Activated T-cell treated with anti-CD3 and anti-CD28 coated beads, Interleukin-2, amount 50 U/mL, for 4 hours (primary cell): ENCODE results near the gene RFX5. TPM values are rescaled to one million over a fixed set of nuclear protein-coding genes. Genes with fewer than 3 reads are reported as not detected.
A peak's percentile ranks its signal among the peaks of the same experiment; 100 is the strongest.

Experiments used
- ATAC-seq, 2 donors: fragments of 200-7000 bp; cut with Tn5 transposase; one replicate each; pipeline ENCODE4 v1.10.0; 2021
- DNase-seq: peaks from one replicate; pipeline ENCODE4 v3.0.0-alpha.2; 2020
- H3K27me3 Mint-ChIP-seq: one replicate; pipeline ENCODE4 v1.8.0; 2021; ENCODE audit warnings: low read depth, mixed read lengths
- H3K36me3 Mint-ChIP-seq: one replicate; pipeline ENCODE4 v1.8.0; 2022; ENCODE audit warnings: mixed read lengths; ENCODE audit not compliant: insufficient read depth
- H3K4me1 Mint-ChIP-seq: one replicate; pipeline ENCODE4 v1.8.0; 2021; ENCODE audit warnings: low read depth, mixed read lengths
- H3K4me3 Mint-ChIP-seq: one replicate; pipeline ENCODE4 v1.8.0; 2021; ENCODE audit warnings: mild to moderate bottlenecking, moderate library complexity, mixed read lengths
- H3K9me3 Mint-ChIP-seq: one replicate; pipeline ENCODE4 v1.8.0; 2021; ENCODE audit warnings: mixed read lengths
- total RNA-seq, 3 donors: library from RNA; stranded (reverse); gene quantifications; one replicate each; pipeline ENCODE4 v1.2.1, GENCODE V29; 2021

Gene RFX5
- total RNA-seq, 3 donors from 2014 or later, result 48.7 to 58.6 (median 50.9) TPM

DNA sequence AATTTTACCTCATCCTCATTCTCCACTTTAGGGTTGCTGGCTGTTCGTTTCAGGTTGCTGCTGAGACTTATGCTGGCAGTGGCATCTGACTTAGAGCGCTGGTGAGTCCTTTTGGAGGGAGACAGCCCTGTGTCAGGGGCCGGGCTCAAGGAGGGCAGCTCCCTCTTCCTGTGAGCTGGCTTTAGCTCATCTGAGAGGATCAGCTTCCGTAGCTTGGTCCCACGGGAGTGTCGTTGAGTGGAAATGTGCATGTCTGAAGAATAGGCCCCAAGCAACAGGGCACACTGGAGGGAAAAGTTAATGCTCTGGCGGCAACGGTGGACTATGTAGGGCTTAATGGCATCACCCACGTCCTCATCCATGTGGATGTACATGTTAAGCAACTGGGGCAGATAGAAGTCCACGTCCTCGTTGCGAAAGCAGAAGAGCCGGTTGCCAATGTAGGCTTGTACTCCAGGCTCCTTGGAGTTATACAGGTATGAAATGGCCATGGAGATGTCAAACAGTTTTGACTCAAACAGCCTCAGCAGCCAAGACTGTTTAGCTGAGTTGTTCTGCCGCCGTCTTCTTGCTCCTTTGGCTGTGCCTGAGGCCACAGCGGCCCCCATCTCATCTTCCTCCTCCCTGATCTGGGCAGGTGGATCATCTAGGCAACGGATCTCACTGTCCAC is 31.4 kb downstream of the RFX5 start:
- Mint-ChIP-seq H3K4me3 (no peak overlapping the region), H3K4me1 (peaks cover 49% of the 10 kb centered on the region), H3K27me3 (no peaks in the 10 kb centered on the region), H3K9me3 (no peaks in the 10 kb centered on the region), H3K36me3 (peaks cover 36% of the 10 kb centered on the region)
- ATAC-seq, result no peak
- no peak for DNase-seq

DNA sequence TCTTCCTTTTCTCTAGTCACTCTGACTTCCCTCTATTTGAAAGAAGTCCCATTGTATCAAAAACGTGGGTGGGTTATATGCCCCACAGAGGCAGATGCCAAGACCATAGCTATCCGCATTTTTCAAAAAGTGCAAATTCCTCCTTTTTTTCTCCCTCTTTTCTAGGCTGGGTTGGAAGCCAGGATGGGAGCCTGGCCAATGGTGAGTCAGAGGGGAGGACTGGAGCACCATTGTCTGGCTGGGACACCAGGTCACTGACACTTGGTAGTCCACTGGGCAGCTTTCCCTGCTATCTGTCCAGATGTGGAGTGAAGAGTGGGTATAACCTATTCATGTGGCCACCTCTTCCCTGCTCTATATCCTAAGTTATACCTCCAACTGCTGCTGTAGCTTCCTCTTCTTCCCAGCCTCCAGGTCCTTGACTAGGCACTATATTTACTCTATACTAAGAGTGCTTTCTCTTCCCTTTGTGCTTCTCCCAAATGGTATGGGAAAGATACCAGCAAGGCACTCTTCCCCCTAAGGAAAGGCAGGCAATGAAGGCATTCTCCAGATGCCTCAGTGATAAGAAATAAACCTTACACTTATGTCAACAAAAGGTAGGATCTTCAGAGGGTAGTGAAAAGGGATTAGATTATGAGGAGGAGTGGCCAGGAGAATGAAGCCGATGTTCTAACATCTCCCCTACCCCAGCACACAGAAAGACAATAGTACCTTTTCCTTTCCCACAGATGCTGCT is 32.7 kb downstream of the RFX5 start:
- Mint-ChIP-seq H3K9me3 (no peaks in the 10 kb centered on the region), H3K4me3 (no peak overlapping the region), H3K27me3 (no peaks in the 10 kb centered on the region), H3K4me1 (peaks cover 46% of the 10 kb centered on the region), H3K36me3 (peaks cover 34% of the 10 kb centered on the region)
- no peak for DNase-seq
- ATAC-seq, result no peak

DNA sequence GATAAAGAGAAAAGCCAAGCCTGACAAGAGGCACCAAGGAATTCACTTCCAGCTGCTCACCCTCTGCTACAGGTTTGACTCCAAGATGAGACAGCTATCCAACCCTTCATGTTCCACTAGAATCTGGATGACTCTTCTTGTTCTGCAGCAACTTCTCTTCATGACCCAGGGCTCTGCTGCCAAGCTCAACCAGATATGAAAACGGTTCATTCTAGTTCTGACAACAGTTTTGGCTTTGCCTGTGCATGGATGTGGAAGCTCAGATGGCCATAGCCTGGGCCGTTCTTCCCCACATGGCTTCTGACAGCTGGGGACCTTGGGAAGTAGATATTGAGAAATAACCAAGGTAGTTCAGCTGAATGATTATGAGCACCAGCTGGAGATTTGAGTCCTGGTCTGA is 33.6 kb downstream of the RFX5 start:
- no peak for ATAC-seq
- H3K9me3 Mint-ChIP-seq, result no peaks in the 10 kb centered on the region
- H3K4me3 Mint-ChIP-seq, result no peak overlapping the region
- DNase-seq, result no peak
- H3K4me1 Mint-ChIP-seq, result peaks cover 46% of the 10 kb centered on the region
- H3K27me3 Mint-ChIP-seq, result no peaks in the 10 kb centered on the region
- peaks cover 34% of the 10 kb centered on the region for H3K36me3 Mint-ChIP-seq

DNA sequence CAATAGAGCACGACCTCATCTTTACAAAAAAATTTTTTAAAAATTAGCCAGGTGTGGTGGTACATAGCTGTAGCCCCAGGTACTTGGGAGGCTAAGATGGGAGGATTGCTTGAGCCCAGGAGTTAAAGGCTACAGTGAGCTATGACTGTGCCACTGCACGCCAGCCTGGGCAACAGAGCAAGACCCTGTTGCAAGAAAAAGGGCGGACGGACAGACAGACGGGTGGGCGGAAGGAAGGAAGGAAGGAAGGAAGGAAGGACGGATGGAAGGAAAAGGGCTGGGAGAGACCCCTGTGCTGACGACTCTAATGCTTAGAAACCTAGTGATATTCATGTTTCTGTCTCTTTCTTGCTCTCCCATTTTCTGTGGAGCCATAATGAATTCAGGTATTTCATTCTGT is 34.2 kb downstream of the RFX5 start:
- H3K27me3 Mint-ChIP-seq, result no peaks in the 10 kb centered on the region

GRCh38 chr1:151312411-151312810 is 34.6 kb downstream of the RFX5 start:
- Mint-ChIP-seq H3K9me3 (no peaks in the 10 kb centered on the region), H3K27me3 (no peaks in the 10 kb centered on the region), H3K4me3 (peak overlapping the region; percentile 60), H3K4me1 (peaks cover 43% of the 10 kb centered on the region), H3K36me3 (peaks cover 41% of the 10 kb centered on the region)
- ATAC-seq (no peak), DNase-seq (no peak)

More for the DNA sequence above, 34.2 kb downstream of the RFX5 start:
- ATAC-seq (no peak), DNase-seq (no peak)
- Mint-ChIP-seq H3K36me3 (peaks cover 40% of the 10 kb centered on the region), H3K4me3 (no peak overlapping the region), H3K4me1 (peaks cover 46% of the 10 kb centered on the region), H3K9me3 (no peaks in the 10 kb centered on the region)

GRCh38 chr1:151311589-151312331 is 35.3 kb downstream of the RFX5 start:
- Mint-ChIP-seq H3K36me3 (peaks cover 46% of the 10 kb centered on the region), H3K27me3 (no peaks in the 10 kb centered on the region), H3K4me1 (peaks cover 43% of the 10 kb centered on the region)

GRCh38 chr1:151311011-151311410 is 36.0 kb downstream of the RFX5 start:
- ATAC-seq (no peak), DNase-seq (no peak)
- Mint-ChIP-seq H3K27me3 (no peaks in the 10 kb centered on the region), H3K4me3 (no peak overlapping the region), H3K4me1 (peaks cover 43% of the 10 kb centered on the region), H3K36me3 (peaks cover 46% of the 10 kb centered on the region), H3K9me3 (no peaks in the 10 kb centered on the region)

More at GRCh38 chr1:151311589-151312331, 35.3 kb downstream of the RFX5 start:
- Mint-ChIP-seq H3K9me3 (no peaks in the 10 kb centered on the region), H3K4me3 (peak overlapping the region; percentile 60)
- ATAC-seq (peak; percentile 99 to 100), DNase-seq (peak; percentile 78)

- DNase-seq, result no peak
- Mint-ChIP-seq H3K27me3 (no peaks in the 10 kb centered on the region), H3K4me3 (no peak overlapping the region), H3K4me1 (peaks cover 39% of the 10 kb centered on the region), H3K9me3 (no peaks in the 10 kb centered on the region), H3K36me3 (peaks cover 48% of the 10 kb centered on the region)
- ATAC-seq, result no peak
These were observed 37.2 kb downstream of the RFX5 start for GRCh38 chr1:151309811-151310323.

DNA sequence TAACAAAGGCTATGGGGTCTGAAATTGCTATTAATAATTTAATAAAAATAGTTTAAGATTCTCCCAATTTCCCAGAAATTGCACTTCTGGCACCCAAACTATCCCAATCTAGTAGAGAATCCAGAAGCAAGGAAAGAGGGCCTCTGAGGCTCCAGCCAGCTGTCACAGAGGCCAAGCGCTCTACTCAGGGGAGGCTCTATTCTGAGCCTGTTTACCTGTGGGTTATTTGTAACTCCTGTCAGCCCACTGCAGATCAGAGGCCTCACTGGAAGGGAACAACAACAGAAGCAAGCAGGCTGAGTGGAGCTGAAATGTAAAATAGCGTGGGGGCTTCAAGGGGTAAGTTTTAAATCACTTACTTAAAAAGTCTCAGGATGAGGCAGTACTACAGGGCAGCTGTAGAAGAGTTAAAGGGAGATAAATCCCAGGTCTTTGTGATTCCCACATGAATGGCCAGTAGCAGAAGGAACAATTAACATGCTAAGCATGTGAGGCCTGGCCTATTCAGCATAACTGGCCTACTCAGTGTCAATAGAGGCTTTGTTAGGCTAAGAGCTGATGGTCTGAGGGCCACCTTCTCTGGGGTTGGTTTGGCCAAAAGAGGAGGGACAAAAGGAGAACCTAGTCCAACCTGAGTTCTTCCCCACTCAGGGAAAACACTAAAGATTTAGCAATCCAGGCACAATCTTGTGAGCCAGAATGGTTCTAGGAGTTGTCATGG is 52.1 kb downstream of the RFX5 start:
- H3K9me3 Mint-ChIP-seq, result no peaks in the 10 kb centered on the region
- no peaks in the 10 kb centered on the region for H3K27me3 Mint-ChIP-seq
- no peaks in the 10 kb centered on the region for H3K4me1 Mint-ChIP-seq
- no peak overlapping the region for H3K4me3 Mint-ChIP-seq
- ATAC-seq (no peak), DNase-seq (no peak)
- H3K36me3 Mint-ChIP-seq, result peaks cover 36% of the 10 kb centered on the region

- DNase-seq, result no peak
- Mint-ChIP-seq H3K4me1 (peaks cover 10% of the 10 kb centered on the region), H3K27me3 (no peaks in the 10 kb centered on the region), H3K36me3 (peaks cover 30% of the 10 kb centered on the region), H3K4me3 (no peak overlapping the region), H3K9me3 (no peaks in the 10 kb centered on the region)
- peak; percentile 9 to 11 for ATAC-seq
These were observed 54.0 kb downstream of the RFX5 start for GRCh38 chr1:151293093-151293492.

DNA sequence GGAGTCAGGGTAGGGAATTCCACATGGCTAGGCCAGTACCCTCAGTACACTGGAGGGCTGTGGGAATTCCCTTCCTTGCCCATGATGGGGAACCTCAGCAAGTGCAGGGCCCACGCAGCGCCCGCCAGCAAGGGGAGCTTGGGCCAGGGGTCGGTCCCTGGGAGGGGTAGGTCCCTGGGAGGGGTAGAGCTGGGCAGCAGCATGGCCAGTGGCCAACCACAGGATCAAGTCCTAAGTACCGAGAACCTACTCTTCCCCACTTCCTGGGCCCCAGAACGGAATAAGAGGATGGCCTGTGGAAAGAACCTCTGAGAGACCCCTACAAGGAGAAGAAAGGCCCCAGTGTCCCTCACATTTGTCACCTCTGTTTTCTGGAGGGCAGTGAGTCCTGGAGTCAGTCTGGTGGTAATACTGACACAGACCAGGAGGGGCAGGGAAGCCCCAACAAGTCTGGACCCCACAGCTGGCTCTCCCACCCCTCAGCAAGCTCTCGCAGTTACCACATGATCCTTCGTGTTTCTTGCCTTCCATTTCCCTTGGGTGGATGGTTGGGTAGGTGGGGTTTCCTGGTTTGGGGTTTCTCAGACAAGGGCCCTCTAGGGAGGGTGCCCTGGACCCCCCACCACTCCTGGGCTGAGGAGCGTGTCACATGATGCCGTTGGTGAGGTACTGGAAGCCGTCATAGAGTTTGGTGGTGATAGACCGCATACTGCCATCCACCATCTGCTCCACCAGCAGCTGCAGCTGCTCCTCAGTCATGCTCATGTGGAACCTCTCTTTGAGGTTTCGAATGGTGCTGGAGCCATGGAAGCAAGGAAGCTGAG is 54.6 kb downstream of the RFX5 start:
- ATAC-seq (no peak), DNase-seq (no peak)
- no peaks in the 10 kb centered on the region for H3K9me3 Mint-ChIP-seq
- peaks cover 10% of the 10 kb centered on the region for H3K4me1 Mint-ChIP-seq
- peaks cover 29% of the 10 kb centered on the region for H3K36me3 Mint-ChIP-seq
- H3K4me3 Mint-ChIP-seq, result no peak overlapping the region
- no peaks in the 10 kb centered on the region for H3K27me3 Mint-ChIP-seq

GRCh38 chr1:151290709-151291303 is 56.2 kb downstream of the RFX5 start:
- H3K36me3 Mint-ChIP-seq, result peaks cover 34% of the 10 kb centered on the region
- no peak overlapping the region for H3K4me3 Mint-ChIP-seq
- ATAC-seq (no peak), DNase-seq (no peak)
- H3K4me1 Mint-ChIP-seq, result peaks cover 10% of the 10 kb centered on the region
- no peaks in the 10 kb centered on the region for H3K27me3 Mint-ChIP-seq
- H3K9me3 Mint-ChIP-seq, result no peaks in the 10 kb centered on the region
